IPS-20b (cell line): ENCODE results near the gene TRAPPC12.

ENCODE experiments used
- H3K27ac ChIP-seq: one replicate; pipeline ENCODE4 v1.5.1; 2013; ENCODE audit warnings: low read length
- H3K27me3 ChIP-seq: 2 replicates; pipeline ENCODE4 v1.6.1; 2013; ENCODE audit warnings: mild to moderate bottlenecking, low read length, inconsistent platforms; ENCODE audit not compliant: insufficient read depth
- H3K36me3 ChIP-seq: 2 replicates; pipeline ENCODE4 v1.6.1; 2013; ENCODE audit warnings: low read depth, mild to moderate bottlenecking, inconsistent platforms, low read length, moderate library complexity; ENCODE audit not compliant: insufficient read depth
- H3K4me1 ChIP-seq: 2 replicates; pipeline ENCODE4 v1.6.1; 2013; ENCODE audit warnings: mild to moderate bottlenecking, control low read depth, inconsistent platforms, low read length, moderate library complexity; ENCODE audit not compliant: insufficient read depth
- H3K4me3 ChIP-seq: 2 replicates; pipeline ENCODE4 v1.5.1; 2013; ENCODE audit warnings: mild to moderate bottlenecking, low read length, inconsistent platforms
- H3K9ac ChIP-seq: 2 replicates; pipeline ENCODE4 v1.6.1; 2013; ENCODE audit warnings: low read depth, mild to moderate bottlenecking, inconsistent platforms, low read length, moderate library complexity
- H3K9me3 ChIP-seq: 2 replicates; pipeline ENCODE4 v1.6.1; 2013; ENCODE audit warnings: mild to moderate bottlenecking, low read depth, low read length, inconsistent platforms; ENCODE audit not compliant: insufficient read depth

The TRAPPC12 gene

DNA sequence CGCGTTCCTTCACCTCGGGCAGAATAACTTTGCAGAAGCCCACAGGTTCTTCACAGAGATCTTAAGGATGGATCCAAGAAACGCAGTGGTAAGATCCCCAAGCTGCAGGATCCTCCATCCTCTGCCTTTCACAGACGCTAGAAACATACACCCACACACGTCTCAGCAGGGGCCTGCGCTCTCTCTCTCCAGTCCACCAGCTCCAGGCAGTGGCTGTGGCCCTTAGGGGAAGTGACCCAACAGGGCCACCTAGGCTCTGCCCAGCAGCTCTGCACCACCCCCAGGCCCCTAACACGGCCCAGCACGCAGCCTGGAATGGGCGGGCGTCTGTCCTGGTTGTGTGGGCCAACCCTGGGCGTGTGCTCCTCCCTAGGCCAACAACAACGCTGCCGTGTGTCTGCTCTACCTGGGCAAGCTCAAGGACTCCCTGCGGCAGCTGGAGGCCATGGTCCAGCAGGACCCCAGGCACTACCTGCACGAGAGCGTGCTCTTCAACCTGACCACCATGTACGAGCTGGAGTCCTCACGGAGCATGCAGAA, 99.4 kb downstream of the TRAPPC12 start:
- Histone ChIP-seq H3K27me3 (no peaks in the 10 kb centered on the region), H3K4me3 (no peak overlapping the region), H3K36me3 (peaks cover 13% of the 10 kb centered on the region; the same call in 1 of the 2 replicates), H3K9ac (no peak overlapping the region), H3K27ac (no peak overlapping the region), H3K9me3 (no peaks in the 10 kb centered on the region), H3K4me1 (no peaks in the 10 kb centered on the region)

DNA sequence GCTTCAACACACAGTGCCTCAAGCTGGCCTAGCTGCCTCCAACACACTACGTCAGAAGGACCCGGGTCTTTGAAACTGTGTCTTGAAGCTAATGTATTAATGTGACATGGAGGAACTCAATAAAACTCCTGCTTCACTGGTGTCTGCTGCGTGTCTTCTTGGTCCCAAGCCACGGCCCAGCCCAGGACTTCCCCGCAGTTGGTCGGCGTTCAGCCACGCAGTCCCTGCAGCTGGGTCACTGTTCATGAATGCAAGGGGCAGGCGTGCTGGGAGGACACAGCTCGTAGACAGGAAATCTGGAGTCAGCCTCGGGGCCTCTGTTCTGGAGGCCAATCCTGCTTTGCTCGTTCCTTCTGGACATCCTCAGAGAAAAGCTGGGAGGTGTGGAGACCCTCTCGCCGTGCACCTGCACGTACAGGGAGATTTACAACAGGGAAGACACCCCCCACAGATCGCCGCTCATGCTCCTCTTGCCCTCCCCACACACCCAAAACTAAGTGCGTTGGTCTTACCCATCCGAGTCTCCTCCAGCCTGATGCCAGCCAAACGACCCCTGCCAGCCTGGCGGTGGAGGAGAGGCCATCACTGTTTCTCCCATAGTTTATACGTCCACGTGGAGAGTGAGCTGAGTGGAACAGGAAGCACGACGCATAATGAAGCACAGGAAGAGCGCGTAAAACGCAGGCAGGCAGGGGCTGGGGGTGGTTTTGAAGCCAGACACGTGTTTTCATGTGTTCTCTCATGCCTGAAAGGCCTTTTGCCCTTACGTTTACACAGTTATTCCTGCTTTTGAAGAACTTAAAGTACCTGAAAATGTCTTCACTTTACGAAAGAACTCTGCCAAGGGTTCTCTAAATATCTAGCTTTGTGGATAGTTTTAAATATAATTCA, 100.2 kb downstream of the TRAPPC12 start:
- Histone ChIP-seq H3K27ac (no peak overlapping the region), H3K9ac (no peak overlapping the region), H3K4me1 (no peaks in the 10 kb centered on the region), H3K27me3 (no peaks in the 10 kb centered on the region), H3K9me3 (no peaks in the 10 kb centered on the region), H3K36me3 (peaks cover 13% of the 10 kb centered on the region; the same call in 1 of the 2 replicates), H3K4me3 (no peak overlapping the region)

DNA sequence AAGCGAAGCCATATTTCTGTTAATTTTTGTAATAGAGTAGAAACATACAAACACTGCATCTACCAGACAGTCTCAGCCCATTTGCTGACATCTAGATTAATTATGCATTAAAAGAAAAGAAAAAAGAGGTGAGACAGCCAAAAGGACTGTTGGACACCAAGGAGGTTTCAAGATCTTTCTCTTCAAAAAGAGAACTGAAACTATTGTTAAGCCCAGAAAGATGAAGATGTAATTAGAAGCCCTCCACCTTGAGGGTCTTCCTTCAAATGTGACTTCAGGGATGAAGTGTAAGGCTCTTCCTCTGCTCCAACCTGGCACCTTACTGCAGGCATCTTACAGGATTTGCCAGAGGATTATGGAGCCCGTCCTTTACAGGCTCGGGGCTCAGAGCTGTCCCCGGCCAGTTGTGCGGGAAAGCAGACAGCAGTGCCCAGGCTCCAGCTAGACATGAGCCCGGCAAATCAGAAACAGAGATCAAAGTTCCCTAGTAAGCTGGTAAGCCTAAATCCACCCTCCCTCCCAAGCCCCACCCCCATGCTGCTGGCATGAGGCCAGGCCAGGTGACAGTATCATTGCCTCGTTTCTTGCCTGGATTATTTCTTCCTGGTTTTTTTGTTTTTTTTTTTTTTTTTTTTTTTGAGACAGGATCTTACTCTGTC, 101.0 kb downstream of the TRAPPC12 start:
- H3K9ac ChIP-seq = no peak overlapping the region

DNA sequence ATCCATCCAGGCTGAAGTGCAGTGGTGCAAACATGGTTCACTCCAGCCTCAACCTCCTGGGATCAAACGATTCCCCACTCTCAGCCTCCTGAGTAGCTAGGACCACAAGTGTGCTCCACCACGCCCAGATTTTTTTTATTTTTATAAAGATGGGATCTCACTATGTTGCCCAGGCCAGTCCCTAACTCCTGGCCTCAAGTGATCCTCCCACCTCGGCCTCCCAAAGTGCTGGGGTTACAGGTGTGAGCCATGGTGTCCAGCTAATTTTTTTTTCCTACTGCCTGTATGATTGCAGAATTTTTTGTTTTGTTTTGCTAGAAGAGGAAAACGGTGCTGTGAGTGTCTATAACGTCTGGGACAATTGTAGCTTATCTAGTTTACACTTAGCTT, 101.5 kb downstream of the TRAPPC12 start:
- Histone ChIP-seq H3K9me3 (no peaks in the 10 kb centered on the region), H3K36me3 (peaks cover 13% of the 10 kb centered on the region; the same call in 1 of the 2 replicates), H3K27me3 (no peaks in the 10 kb centered on the region), H3K9ac (no peak overlapping the region), H3K4me3 (no peak overlapping the region), H3K27ac (no peak overlapping the region), H3K4me1 (no peaks in the 10 kb centered on the region)

More for the DNA sequence above, 101.0 kb downstream of the TRAPPC12 start:
- Histone ChIP-seq H3K4me3 (no peak overlapping the region), H3K27me3 (no peaks in the 10 kb centered on the region), H3K27ac (no peak overlapping the region), H3K4me1 (no peaks in the 10 kb centered on the region), H3K9me3 (no peaks in the 10 kb centered on the region), H3K36me3 (peaks cover 13% of the 10 kb centered on the region; the same call in 1 of the 2 replicates)

DNA sequence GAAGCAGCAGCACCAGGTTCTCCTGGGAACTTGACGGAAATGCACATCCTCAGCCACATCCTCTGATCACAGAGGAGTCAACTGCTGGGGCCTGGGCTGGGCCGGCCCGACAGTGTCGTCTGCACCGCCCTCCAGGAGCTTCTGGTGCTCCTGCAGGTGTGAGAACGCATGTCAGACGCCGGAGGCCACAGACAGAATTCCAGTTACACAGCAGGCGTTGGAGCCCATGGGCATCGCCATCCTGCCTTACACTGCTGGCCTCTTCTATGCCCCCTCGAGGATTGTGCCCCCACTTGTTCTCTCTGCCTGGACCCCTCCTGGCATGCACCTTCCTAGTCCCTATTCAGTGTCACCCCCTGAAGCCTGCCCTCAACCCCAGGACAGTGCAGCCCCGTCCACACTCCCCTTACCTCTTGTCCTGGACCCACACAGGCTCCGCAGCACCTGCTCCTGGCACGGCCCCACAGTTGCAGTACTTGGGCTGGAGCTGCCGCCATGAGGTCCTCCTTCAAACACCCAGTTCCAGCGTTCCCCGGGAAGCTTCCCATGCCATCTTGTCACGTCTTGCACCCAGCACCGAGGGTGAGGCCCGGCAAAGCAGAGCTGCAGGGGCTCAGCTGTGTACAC, 102.4 kb downstream of the TRAPPC12 start:
- no peaks in the 10 kb centered on the region for H3K27me3 ChIP-seq
- no peak overlapping the region for H3K4me3 ChIP-seq
- no peak overlapping the region for H3K9ac ChIP-seq
- H3K27ac ChIP-seq = no peak overlapping the region
- no peaks in the 10 kb centered on the region for H3K9me3 ChIP-seq
- H3K36me3 ChIP-seq = peaks cover 13% of the 10 kb centered on the region; the same call in 1 of the 2 replicates
- H3K4me1 ChIP-seq = no peaks in the 10 kb centered on the region

DNA sequence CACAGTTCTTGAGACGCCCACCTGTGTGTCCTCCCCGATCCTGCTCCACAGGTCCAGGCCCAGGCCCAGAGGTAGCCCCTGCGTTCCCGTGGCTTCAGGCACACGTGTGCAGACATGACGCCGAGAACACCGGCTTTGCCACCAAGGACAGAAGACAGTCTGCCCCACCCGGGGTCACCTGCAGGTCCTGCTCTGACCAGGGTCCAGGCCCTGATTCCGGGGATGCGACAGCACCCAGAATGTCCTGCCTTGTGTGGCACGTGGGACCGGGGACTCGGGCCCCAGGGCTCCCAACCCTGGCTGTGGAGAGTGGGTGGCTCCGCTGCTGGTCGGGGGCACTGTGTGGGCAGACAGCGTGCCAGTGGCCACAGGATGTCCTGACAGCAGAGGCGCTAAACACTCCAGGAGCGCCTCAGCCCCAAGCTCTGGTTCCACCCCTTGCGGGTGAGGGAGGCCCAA, 102.9 kb downstream of the TRAPPC12 start:
- H3K9me3 ChIP-seq = no peaks in the 10 kb centered on the region
- no peaks in the 10 kb centered on the region for H3K27me3 ChIP-seq
- H3K4me1 ChIP-seq = no peaks in the 10 kb centered on the region
- H3K4me3 ChIP-seq = no peak overlapping the region
- no peak overlapping the region for H3K9ac ChIP-seq
- H3K27ac ChIP-seq = no peak overlapping the region
- peaks cover 13% of the 10 kb centered on the region; the same call in 1 of the 2 replicates for H3K36me3 ChIP-seq

DNA sequence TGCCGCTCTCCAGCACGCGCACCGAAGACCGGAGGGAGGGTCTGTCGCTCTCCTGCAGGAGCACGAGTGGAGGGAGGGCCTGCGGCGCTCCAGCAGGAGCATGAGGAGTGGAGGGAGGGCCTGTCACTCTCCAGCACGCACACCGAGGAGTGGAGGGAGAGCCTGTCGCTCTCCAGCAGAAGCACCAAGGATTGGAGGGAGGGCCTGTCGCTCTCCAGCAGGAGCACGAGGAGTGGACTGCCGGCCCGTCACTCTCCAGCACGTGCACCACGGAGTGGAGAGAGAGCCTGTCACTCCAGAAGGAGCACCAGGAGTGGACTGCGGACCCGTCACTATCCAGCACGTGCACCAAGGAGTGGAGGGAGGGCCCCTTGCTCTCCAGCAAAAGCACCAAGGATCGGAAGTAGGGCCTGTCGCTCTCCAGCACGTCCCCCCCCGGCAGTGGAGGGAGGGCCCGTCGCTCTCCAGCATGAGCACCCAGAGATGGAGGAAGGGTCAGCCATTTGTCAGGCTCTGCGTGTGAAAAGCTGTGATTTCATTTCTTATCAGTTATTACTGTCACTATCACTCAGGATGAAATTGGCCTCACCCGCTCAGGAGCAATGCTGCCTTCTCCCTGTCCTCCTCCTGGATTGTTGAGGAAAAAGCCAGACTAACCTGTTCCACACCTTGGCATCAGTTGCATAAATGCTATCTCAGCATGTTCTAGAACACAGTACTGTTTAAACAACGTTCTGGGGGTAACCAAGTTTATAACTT, 103.9 kb downstream of the TRAPPC12 start:
- H3K4me1 ChIP-seq = no peaks in the 10 kb centered on the region
- peaks cover 13% of the 10 kb centered on the region; the same call in 1 of the 2 replicates for H3K36me3 ChIP-seq
- no peaks in the 10 kb centered on the region for H3K27me3 ChIP-seq
- H3K9ac ChIP-seq = no peak overlapping the region
- H3K9me3 ChIP-seq = no peaks in the 10 kb centered on the region
- no peak overlapping the region for H3K4me3 ChIP-seq
- no peak overlapping the region for H3K27ac ChIP-seq

DNA sequence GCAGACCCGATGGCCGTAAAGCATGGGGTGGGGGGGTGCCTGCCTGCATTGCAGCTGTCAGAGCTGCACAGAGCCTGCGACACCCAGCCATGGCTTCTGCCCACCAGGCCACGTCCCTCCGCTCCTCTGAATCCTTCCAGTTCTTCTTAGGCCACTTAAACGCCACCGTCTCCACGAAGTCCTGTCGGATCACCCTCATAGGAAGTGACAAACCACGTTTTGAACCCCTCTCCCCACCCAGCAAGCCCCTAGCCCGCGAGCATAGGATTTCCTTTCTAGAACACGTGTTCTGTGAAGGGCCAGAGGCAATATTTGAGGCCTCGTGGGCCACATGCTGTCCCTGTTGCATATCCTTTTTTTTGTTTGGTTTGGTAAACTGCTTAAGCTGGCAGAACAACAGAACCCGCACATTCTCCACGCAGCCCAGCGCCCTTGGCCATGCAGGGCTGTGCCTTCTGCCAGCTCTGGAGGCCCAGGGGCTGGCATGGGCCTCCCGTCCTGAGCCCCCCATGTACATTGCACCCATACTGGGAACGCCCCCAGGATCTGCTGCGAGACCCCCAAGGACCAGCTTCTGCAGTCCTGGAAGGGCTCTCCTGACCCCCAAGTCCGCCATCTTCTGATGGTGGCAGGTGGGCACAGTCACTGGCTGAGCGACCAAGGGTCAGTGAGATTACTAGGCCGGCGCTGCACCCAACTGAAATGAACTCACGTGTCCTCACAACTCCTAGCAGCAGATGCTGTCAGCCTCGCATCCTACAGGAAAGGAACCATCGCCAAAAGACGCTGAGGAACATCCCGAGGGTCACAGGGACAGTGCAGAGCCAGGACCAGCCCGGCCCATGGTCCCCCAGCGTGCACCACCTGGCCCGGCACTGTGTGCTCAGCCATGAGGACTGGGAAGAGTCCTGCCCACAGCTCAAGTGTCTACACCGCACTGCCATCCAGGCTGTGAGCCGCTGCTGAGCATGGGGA, 104.8 kb downstream of the TRAPPC12 start:
- H3K4me3 ChIP-seq = no peak overlapping the region
- H3K27ac ChIP-seq = no peak overlapping the region
- H3K9me3 ChIP-seq = no peaks in the 10 kb centered on the region
- no peaks in the 10 kb centered on the region for H3K4me1 ChIP-seq
- peaks cover 10% of the 10 kb centered on the region; the same call in 1 of the 2 replicates for H3K36me3 ChIP-seq
- H3K9ac ChIP-seq = no peak overlapping the region
- no peaks in the 10 kb centered on the region for H3K27me3 ChIP-seq

DNA sequence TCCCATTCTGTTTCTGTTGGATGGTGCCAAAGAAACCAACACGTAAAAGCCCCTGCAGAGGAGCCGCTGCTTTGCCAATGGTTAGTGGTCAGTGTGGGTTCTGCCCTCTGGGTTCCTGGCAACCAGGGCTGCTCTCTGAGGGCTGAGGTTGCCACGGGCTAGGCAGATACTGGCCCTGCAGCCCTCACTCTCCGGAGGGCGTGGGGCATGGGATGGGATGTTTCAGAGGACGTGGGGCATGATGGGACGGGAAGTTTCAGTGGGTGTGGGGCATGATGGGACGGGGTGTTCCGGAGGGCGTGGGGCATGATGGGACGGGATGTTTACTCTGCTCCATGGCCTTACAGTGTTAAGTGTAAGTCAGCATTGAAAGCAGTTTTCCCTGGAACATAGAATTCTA, 105.7 kb downstream of the TRAPPC12 start:
- Histone ChIP-seq H3K36me3 (peaks cover 3% of the 10 kb centered on the region; the same call in 1 of the 2 replicates), H3K27me3 (no peaks in the 10 kb centered on the region), H3K9ac (no peak overlapping the region), H3K27ac (no peak overlapping the region), H3K4me3 (no peak overlapping the region), H3K9me3 (no peaks in the 10 kb centered on the region), H3K4me1 (no peaks in the 10 kb centered on the region)
